SK-N-MC (cell line): ENCODE results near the gene DGKH.
A peak's percentile ranks its signal among the peaks of the same experiment; 100 is the strongest.
"Not testable (repeated sequence)": the region's sequence is repeated elsewhere in the genome, so short reads cannot be mapped to it uniquely, and the experiment has no call there.

Experiments used
- DNase-seq: peaks from one replicate; pipeline ENCODE4 v3.0.0-alpha.2; 2011; ENCODE audit warnings: low read depth, low spot score
- H3K27ac ChIP-seq: fragments of 200-600 bp; sonication (generic); 2 replicates; pipeline ENCODE4 v1.5.1; 2016; ENCODE audit warnings: mixed run types
- H3K36me3 ChIP-seq: fragments of 200-600 bp; sonication (generic); 2 replicates; pipeline ENCODE4 v1.6.1; 2017; ENCODE audit warnings: antibody characterized with exemption, low read length, mixed read lengths; ENCODE audit not compliant: insufficient read depth
- H3K4me3 ChIP-seq: fragments of 200-600 bp; sonication (generic); 2 replicates; pipeline ENCODE4 v1.5.1; 2016
- H3K9ac ChIP-seq: fragments of 200-600 bp; sonication (generic); 2 replicates; pipeline ENCODE4 v1.8.0; 2017; ENCODE audit warnings: mixed run types, mixed read lengths; ENCODE audit not compliant: insufficient read length
- H3K9me3 ChIP-seq: fragments of 200-600 bp; sonication (generic); 2 replicates; pipeline ENCODE4 v1.6.1; 2017; ENCODE audit warnings: low read depth, mild to moderate bottlenecking, antibody characterized with exemption, low read length, moderate library complexity, mixed read lengths
- EZH2 ChIP-seq: fragments of 200-600 bp; sonication (generic); IDR thresholded peaks from one replicate; pipeline ENCODE4 v1.6.1; 2017; ENCODE audit warnings: antibody characterized with exemption
- FOXP2 ChIP-seq: optimal IDR thresholded peaks from 2 replicates; pipeline ENCODE3; 2011; ENCODE audit warnings: mild to moderate bottlenecking, moderate library complexity; ENCODE audit not compliant: insufficient read depth; ENCODE audit errors: extremely low read length, control extremely low read depth
- POLR2AphosphoS5 ChIP-seq: IDR thresholded peaks from 2 replicates; pipeline ENCODE4 v1.6.1; 2012; ENCODE audit warnings: mild to moderate bottlenecking, low read depth, low read length, borderline replicate concordance

DGKH gene

GRCh38 chr13:42073683-42074082, 25.2 kb downstream of the DGKH start:
- no peak for TF ChIP-seq EZH2
- no peak for TF ChIP-seq FOXP2
- TF ChIP-seq POLR2AphosphoS5, result no peak
- H3K4me3 ChIP-seq, result no peak overlapping the region
- no peak overlapping the region for H3K27ac ChIP-seq
- no peaks in the 10 kb centered on the region for H3K36me3 ChIP-seq
- no peak for DNase-seq
- H3K9me3 ChIP-seq, result no peaks in the 10 kb centered on the region
- no peak overlapping the region for H3K9ac ChIP-seq

GRCh38 chr13:42075517-42075916, 27.1 kb downstream of the DGKH start:
- H3K36me3 ChIP-seq, result no peaks in the 10 kb centered on the region
- no peaks in the 10 kb centered on the region for H3K9me3 ChIP-seq
- no peak overlapping the region for H3K4me3 ChIP-seq
- DNase-seq, result no peak
- no peak overlapping the region for H3K9ac ChIP-seq
- H3K27ac ChIP-seq, result no peak overlapping the region
- TF ChIP-seq POLR2AphosphoS5 (no peak), EZH2 (no peak), FOXP2 (no peak)

- H3K27ac ChIP-seq, result peak overlapping the region; percentile 42; the same call in 1 of the 2 replicates
- no peaks in the 10 kb centered on the region for H3K36me3 ChIP-seq
- DNase-seq, result peak; percentile 42
- peak overlapping the region; percentile 16 for H3K4me3 ChIP-seq
- TF ChIP-seq POLR2AphosphoS5 (no peak), FOXP2 (no peak), EZH2 (no peak)
- H3K9me3 ChIP-seq, result no peaks in the 10 kb centered on the region
- H3K9ac ChIP-seq, result peak overlapping the region; percentile 4
Observed at GRCh38 chr13:42076309-42076713, 27.9 kb downstream of the DGKH start.

GRCh38 chr13:42078128-42078808, 29.8 kb downstream of the DGKH start:
- H3K9ac ChIP-seq, result no peak overlapping the region
- TF ChIP-seq EZH2, result no peak
- TF ChIP-seq FOXP2, result no peak
- no peak for TF ChIP-seq POLR2AphosphoS5
- no peak for DNase-seq

GRCh38 chr13:42083138-42083770, 34.8 kb downstream of the DGKH start:
- H3K4me3 ChIP-seq, result no peak overlapping the region
- no peaks in the 10 kb centered on the region; the same call in none of the 2 replicates for H3K9me3 ChIP-seq
- no peak for DNase-seq
- H3K27ac ChIP-seq, result no peak overlapping the region
- H3K36me3 ChIP-seq, result no peaks in the 10 kb centered on the region
- H3K9ac ChIP-seq, result no peak overlapping the region
- TF ChIP-seq FOXP2 (no peak), EZH2 (no peak), POLR2AphosphoS5 (no peak)

More at GRCh38 chr13:42078128-42078808, 29.8 kb downstream of the DGKH start:
- Histone ChIP-seq H3K36me3 (no peaks in the 10 kb centered on the region), H3K27ac (no peak overlapping the region), H3K9me3 (no peaks in the 10 kb centered on the region; the same call in 1 of the 2 replicates), H3K4me3 (no peak overlapping the region)

- Histone ChIP-seq H3K9me3 (no peaks in the 10 kb centered on the region; the same call in none of the 2 replicates), H3K4me3 (no peak overlapping the region), H3K36me3 (no peaks in the 10 kb centered on the region), H3K9ac (no peak overlapping the region), H3K27ac (no peak overlapping the region)
- no peak for TF ChIP-seq FOXP2
- TF ChIP-seq EZH2, result no peak
- no peak for TF ChIP-seq POLR2AphosphoS5
- no peak for DNase-seq
Observed at GRCh38 chr13:42084722-42085121, 36.3 kb downstream of the DGKH start.

GRCh38 chr13:42086582-42086981, 38.1 kb downstream of the DGKH start:
- TF ChIP-seq POLR2AphosphoS5 (no peak), FOXP2 (no peak), EZH2 (no peak)
- no peak overlapping the region for H3K4me3 ChIP-seq
- no peaks in the 10 kb centered on the region; the same call in none of the 2 replicates for H3K9me3 ChIP-seq
- no peak overlapping the region for H3K9ac ChIP-seq
- H3K36me3 ChIP-seq, result no peaks in the 10 kb centered on the region
- no peak for DNase-seq
- no peak overlapping the region for H3K27ac ChIP-seq

- H3K27ac ChIP-seq, result no peak overlapping the region
- no peak overlapping the region for H3K4me3 ChIP-seq
- no peak for DNase-seq
Observed at GRCh38 chr13:42094516-42095040, 46.1 kb downstream of the DGKH start.

GRCh38 chr13:42096222-42096621, 47.8 kb downstream of the DGKH start:
- not testable (repeated sequence) for H3K9me3 ChIP-seq, H3K36me3 ChIP-seq, H3K27ac ChIP-seq, DNase-seq, H3K9ac ChIP-seq, H3K4me3 ChIP-seq

More at GRCh38 chr13:42094516-42095040, 46.1 kb downstream of the DGKH start:
- H3K9me3 ChIP-seq, result no peaks in the 10 kb centered on the region
- TF ChIP-seq POLR2AphosphoS5 (no peak), FOXP2 (no peak), EZH2 (no peak)
- no peaks in the 10 kb centered on the region for H3K36me3 ChIP-seq
- H3K9ac ChIP-seq, result no peak overlapping the region
